ENCODE measurements around the gene FILIP1L.
"Not testable (repeated sequence)": the region's sequence is repeated elsewhere in the genome, so short reads cannot be mapped to it uniquely, and the experiment has no call there.

FILIP1L gene

DNA sequence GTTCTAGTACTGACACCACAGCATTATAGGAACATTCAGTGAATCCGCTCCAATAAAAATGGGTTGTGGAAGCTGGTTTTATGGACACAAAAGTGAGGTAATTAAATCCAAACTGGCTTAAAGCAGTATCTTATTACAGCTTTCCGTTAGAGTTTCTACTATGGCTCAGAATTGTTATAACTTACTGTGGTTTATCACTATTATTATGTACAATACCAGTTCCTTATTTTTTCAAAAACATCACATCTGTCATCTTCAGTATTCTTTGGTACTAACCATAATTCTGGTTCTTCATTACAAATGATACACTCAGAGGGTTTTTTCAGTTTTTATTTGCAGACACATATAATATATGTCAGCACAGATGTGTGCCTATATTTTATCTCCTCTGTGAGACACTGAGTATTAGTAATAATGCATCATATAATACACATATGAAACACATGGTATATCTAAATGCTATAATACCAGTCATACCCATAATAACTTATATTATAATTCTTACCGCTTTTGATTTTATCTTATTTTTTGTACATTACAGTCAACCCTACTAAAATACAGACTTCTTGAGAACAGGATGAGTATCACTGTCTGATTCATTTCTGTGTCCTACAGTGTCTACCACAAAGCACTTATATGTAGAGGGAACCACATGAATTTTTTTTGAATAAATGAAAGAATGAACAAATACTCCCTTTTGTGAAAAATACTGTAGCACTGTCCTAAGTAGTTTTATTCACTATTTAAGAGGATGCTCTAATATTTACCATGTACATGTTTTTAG is 257.7 kb downstream of the FILIP1L start:
- no peak for DNase-seq

GRCh38 chr3:99855900-99856299 is 258.4 kb downstream of the FILIP1L start:
- no peak for DNase-seq

DNA sequence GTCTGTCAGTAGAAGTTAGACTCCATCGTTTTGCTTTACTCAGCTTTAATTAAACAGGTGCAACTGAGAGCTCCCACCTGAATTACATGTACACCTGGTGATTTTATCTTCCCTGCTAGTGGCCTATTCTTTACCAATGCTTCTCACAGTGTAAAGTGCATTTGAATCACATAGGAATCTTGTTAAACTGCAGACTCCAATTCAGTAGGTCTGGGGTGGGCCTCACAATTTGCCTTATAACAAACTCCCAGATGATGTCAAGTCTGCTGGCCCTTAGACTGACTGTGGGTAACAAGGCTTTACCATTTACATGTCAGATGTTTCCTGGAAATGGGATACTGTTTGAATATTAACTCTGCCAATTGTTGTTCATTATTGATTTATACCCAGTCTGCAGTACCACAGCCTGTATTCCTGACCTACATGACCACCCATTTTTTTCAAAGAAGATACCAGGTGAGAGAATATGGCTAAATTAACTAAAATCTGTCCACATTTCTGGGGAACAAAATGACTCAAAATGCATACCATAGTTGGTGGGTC is 259.5 kb downstream of the FILIP1L start:
- DNase-seq: no peak

DNA sequence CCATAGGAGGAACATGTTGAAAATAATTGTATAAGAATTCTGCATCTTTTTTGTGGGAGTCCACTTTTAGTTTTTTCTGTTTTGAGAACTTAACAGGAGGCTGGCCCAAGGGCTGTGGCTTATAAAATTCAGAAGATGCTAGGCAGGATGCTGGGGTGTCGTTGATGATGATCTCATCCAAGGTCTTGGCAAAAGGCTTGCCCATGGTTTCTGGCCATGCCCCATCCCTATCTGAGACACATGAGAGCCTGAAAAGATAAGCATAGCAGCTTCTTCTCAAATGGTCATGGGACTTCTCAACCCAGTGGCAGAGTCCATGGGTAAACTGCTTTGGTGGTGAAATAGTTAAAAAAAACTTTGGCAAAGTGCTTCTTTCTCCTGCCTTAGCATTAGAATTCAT is 261.4 kb downstream of the FILIP1L start:
- DNase-seq: no peak

DNA sequence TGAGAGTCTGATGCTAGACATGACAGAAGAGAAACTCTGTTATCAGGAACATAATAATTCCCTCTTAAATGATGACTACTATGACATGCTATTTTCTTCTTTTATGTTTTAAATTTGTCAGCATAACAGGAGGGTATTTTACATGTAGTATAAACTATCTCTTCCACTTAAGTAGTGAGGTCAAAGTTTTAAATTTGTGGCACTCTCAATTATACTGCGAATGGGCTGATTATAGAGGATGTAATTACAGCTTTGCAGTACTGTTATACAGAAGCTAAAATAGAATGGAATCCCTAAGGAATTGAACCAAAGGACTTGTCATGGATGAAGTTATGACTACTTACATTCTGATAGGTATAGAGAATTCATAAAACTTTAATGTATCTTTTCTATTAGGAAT is 262.3 kb downstream of the FILIP1L start:
- no peak for DNase-seq

- no peak for DNase-seq
These were observed 263.7 kb downstream of the FILIP1L start for GRCh38 chr3:99850608-99851007.

DNA sequence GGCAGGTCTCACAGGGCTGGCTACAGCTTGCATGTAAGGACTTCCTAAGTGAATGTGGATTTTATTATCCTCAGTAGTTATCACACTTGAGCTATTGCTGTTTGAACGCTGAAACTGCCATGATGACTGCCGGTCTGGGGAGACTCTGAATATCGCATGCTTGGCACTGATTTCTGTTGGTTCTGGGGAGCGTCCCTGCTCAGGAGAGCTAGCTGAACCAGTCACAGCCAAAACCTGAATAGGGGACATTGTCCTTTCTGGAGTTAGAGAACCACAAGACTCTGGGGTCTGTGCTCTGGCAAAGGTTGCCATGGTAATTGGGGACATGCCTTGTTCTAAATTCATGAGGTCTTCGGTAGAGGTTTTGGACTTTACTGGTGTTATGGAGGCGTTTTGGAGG is 265.9 kb downstream of the FILIP1L start:
- DNase-seq: no peak

- no peak for DNase-seq
These were observed 267.7 kb downstream of the FILIP1L start for GRCh38 chr3:99846477-99847160.

DNA sequence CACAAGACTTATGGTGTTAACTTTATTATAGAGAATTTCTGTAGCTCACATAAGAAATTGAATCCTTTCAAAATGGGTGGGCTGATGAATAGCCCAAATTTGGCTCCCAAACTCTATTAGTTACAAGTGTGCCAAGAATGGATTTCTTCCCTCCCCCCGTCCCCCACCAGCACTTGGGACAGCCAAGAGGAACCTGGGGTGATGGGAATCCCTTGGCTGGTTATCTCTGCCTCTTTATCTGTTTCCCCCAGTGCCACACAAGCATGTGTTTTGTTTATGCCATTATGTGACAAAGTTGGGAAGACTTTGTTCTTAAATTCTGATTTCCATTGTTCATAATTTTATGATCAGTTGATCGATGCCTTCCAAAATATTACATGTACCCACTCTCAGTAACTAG is 268.3 kb downstream of the FILIP1L start:
- DNase-seq: no peak

- DNase-seq: no peak
These were observed 269.0 kb downstream of the FILIP1L start for GRCh38 chr3:99845331-99845730.

- DNase-seq: no peak
These were observed 270.6 kb downstream of the FILIP1L start for GRCh38 chr3:99843590-99844258.

DNA sequence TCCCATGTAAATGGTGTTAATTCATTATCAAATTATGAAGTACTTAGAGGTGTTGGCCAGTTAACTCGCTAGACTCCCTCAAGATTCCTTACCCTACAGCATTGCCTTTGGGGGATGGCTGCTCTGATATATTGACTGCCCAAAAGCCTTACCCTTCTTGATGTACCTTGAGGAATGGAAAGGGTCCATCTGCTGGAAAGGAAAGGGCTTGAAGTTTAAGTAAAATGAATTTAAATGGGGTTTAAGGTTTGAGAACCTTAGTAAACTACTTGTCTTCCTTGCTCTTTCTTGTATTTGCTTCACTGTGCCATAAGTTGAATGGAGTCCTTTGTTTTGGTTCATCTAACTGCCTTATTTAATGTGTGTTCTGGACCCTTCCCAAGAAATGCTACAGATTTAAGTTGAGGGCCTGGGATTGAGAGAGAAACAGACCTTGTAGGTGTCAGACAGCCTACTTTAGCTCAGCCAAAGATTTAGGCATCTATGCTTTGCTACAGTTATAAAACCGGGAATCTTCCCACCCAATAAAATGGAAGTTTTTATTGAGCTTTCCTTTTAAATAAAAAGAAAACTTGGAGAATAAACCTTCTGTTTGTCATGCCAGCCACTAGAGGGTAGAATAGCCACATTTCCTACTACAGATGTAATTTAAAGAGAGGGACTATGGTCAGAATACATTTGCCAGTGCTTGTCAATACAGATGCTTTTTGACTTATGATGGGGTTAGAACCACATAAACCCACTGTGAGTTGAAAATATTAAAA is 271.3 kb downstream of the FILIP1L start:
- peak; percentile 19 for DNase-seq

DNA sequence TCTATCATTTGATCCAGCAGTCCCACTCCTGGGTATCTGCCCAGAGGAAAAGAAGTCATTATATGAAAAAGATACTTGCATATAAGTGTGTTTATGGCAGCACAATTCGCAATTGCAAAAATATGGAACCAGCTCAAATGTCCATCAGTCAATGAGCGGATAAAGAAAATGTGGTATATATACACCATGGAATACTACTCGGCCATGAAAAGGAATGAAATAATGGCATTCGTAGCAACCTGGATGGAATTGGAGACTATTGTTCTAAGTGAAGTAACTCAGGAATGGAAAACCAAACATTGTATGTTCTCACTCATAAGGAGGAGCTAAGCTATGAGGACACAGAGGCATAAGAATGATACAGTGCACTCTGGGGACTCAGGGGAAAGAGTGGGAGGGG is 272.4 kb downstream of the FILIP1L start:
- DNase-seq: not testable (repeated sequence)

DNA sequence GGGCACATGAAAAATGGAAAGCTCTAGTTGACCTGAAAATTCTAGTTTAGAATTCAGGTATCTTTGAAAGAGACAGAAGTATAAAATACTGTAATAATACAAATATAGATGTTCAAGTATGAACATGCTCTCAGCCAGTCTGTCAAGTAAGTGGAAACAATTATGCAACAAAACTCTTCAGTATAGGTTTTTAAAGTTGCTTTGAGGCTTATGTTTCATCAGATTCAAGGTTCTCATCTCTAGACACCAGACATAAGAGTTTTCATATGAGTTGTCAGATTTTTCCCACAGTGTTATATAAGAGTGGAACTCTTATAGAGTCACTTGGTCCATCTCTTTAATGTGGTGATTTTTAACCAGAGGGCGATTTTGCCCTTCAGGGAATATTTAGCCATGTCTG is 274.7 kb downstream of the FILIP1L start:
- no peak for DNase-seq

DNA sequence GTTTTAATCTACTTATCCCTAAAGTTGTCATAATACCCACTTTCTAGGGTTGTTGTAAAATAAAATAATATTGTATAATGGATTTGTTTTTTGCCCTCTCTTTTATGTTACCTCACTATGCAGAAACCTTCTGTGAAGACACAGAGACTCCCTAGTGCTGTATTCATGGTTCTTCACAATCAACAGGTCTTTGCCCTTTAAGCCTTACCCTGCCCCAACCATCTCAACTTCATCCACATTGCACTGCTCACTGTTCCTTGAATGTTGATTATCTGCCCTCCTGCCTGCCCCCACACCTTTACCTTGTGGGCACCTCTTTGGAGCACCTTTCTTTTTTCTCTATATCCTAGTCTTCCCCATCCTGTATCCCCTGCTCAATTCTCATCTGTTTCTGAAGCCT is 275.5 kb downstream of the FILIP1L start:
- no peak for DNase-seq

DNA sequence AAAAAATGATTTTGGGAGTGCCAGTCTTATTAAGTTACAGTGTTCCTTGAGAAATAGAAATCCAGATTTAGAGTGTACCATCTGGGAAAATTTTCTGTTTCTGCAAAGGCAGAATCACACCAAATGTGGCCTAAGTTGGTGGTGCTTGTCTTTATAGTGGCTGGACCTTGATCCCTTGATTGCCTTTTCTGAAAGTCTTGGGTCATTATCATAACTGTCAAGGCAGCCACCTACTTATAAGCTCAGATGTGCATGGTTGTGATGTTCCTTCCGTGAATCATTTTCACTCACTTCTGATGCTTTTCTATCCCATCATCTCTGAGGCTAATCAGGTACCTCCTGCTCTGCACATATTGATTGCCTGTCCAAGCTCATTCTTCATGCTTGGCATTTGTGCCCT is 276.6 kb downstream of the FILIP1L start:
- no peak for DNase-seq

DNA sequence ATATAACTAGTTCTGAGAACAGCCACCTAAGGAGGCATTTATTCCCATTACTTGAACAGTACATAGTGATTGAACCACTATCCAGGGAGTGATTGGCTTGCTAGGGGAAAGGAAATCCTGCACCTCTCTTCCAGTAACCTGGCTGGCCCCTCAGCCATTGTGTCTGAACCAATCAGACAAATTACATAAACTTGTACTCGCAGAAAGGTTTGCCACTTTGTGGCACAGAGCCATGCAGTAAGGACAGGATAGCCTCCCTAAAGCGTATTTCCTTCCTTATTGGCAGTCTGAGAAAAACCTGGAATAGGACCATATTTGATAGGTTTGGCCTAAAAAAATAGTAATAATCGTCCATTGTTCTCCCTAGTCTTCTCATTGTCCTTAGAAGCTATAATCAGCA is 277.6 kb downstream of the FILIP1L start:
- DNase-seq: no peak

GRCh38 chr3:99834211-99834957 is 279.9 kb downstream of the FILIP1L start:
- no peak for DNase-seq

GRCh38 chr3:99833617-99834205 is 280.6 kb downstream of the FILIP1L start:
- no peak for DNase-seq

DNA sequence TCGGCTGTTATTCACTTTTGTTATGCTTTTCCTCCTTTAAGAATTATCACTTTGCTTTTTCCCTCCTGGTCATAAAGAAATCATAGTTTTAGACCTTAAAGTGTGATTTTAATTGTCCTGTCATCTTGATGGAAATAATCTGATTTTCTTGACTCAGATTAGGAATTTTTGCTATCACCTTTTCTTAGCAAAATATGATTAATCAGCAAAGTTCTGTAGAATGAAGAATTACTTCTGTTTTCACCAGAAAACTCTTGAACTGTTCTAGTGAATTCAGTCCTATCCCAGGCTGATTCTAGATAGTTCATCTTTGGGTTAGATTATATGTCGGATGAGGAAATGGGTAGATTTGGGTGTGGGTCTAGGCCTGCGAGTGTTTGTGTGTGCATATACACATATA is 284.5 kb downstream of the FILIP1L start:
- DNase-seq: no peak

GRCh38 chr3:99825004-99825640 is 289.2 kb downstream of the FILIP1L start:
- no peak for DNase-seq
